Uterus (tissue), 4 donors: ENCODE results near the gene CHD1L. TPM values are rescaled to one million over a fixed set of nuclear protein-coding genes. Genes with fewer than 3 reads are reported as not detected.
"Not testable (repeated sequence)": the region's sequence is repeated elsewhere in the genome, so short reads cannot be mapped to it uniquely, and the experiment has no call there.

ENCODE experiments used
- DNase-seq, 2 donors: peaks; one replicate each; pipeline ENCODE4 v3.0.0-alpha.2; 2019 to 2020
- H3K27ac ChIP-seq, 2 donors: fragments of 200-600 bp; sonication (generic); 1 replicate in 1 of 2; 2 replicates in 1 of 2; pipeline ENCODE4 v1.5.1; 2016 to 2018
- H3K27me3 ChIP-seq, 2 donors: fragments of 200-600 bp; sonication (generic); one replicate each; pipeline ENCODE4 v1.5.1; 2018 to 2019; ENCODE audit warnings: control low read depth in 1 of 2
- H3K36me3 ChIP-seq, 2 donors: fragments of 200-600 bp; sonication (generic); one replicate each; pipeline ENCODE4 v1.5.1; 2019; ENCODE audit warnings: control low read depth in 1 of 2
- H3K4me1 ChIP-seq, 2 donors: fragments of 200-600 bp; sonication (generic); one replicate each; pipeline ENCODE4 v1.5.1; 2018 to 2019; ENCODE audit warnings: control low read depth in 1 of 2
- H3K4me3 ChIP-seq, 2 donors: fragments of 200-600 bp; sonication (generic); 1 replicate in 1 of 2; 2 replicates in 1 of 2; pipeline ENCODE4 v1.5.1; 2018 to 2019; ENCODE audit warnings: mild to moderate bottlenecking in 1 of 2
- H3K9me3 ChIP-seq, 2 donors: fragments of 200-600 bp; sonication (generic); one replicate each; pipeline ENCODE4 v1.5.1; 2019; ENCODE audit warnings: control low read depth in 1 of 2
- POLR2A ChIP-seq, 2 donors: fragments of 450-650 bp; IDR thresholded peaks; one replicate each; pipeline ENCODE4 v1.6.1; 2016; ENCODE audit warnings: antibody characterized with exemption in 2 of 2, mild to moderate bottlenecking in 1 of 2, moderate library complexity in 1 of 2
- intact Hi-C: fragments of 100-400 bp; cut with DNase I; formaldehyde crosslinking; loops from one replicate; pipeline ENCODE4 v1.15.1; 2023; ENCODE audit warnings: low total_unique reads
- total RNA-seq, 4 donors: library from RNA; depleted of rRNA in 3 of 4; stranded (reverse); fragments of >200 nt in 3 of 4; gene quantifications; one replicate each; pipeline versions ENCODE4 v1.1.0 to v1.2.4, GENCODE V29; 2014 to 2023
- TF ChIP-seq, protein P1 (sequence below), 4 experiments: fragments of 200-600 bp in 2 of 4; fragments of 450-650 bp in 2 of 4; sonication (generic) in 2 of 4; IDR thresholded peaks; one replicate each; pipeline ENCODE4 v1.5.1; 2016 to 2019; ENCODE audit warnings: antibody characterized with exemption in 4 of 4, mild to moderate bottlenecking in 2 of 4, moderate library complexity in 1 of 4
- donor health status: DM: yes; HTN: yes; CAD: no.

CHD1L gene
- total RNA-seq, 4 donors from 2014 or later = 23.5 to 41.3 (median 39.5) TPM

DNA sequence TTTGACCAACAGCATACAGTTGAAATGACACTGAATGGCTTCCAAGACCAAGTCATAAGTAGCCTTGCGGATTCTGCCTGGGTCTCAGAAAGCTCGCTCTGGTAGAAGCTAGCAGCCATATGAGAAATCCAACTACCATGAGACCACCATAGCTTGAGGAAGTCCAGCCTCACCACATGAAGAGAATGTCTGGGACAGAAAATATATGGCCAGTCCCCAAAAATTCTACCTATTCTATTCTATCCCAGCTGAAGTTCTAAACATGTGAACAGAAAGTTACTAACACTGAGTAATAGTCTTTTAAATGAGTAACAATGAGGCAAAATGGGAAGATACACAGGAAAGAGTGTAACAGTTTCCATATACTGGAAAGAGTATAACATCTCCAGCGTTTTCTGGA is 26.4 kb upstream of the CHD1L start:
- Histone ChIP-seq H3K36me3 (no peaks in the 10 kb centered on the region), H3K27me3 (no peaks in the 10 kb centered on the region), H3K9me3 (no peaks in the 10 kb centered on the region), H3K4me1 (no peaks in the 10 kb centered on the region), H3K27ac (no peak overlapping the region), H3K4me3 (no peak overlapping the region)
- no peak for TF ChIP-seq POLR2A (IDR thresholded peaks at IDR 0.05)
- TF ChIP-seq, protein P1, sequence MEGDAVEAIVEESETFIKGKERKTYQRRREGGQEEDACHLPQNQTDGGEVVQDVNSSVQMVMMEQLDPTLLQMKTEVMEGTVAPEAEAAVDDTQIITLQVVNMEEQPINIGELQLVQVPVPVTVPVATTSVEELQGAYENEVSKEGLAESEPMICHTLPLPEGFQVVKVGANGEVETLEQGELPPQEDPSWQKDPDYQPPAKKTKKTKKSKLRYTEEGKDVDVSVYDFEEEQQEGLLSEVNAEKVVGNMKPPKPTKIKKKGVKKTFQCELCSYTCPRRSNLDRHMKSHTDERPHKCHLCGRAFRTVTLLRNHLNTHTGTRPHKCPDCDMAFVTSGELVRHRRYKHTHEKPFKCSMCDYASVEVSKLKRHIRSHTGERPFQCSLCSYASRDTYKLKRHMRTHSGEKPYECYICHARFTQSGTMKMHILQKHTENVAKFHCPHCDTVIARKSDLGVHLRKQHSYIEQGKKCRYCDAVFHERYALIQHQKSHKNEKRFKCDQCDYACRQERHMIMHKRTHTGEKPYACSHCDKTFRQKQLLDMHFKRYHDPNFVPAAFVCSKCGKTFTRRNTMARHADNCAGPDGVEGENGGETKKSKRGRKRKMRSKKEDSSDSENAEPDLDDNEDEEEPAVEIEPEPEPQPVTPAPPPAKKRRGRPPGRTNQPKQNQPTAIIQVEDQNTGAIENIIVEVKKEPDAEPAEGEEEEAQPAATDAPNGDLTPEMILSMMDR (IDR thresholded peaks at IDR 0.05) = no peak
- intact Hi-C loops = no loop called here
- DNase-seq = no peak

- Histone ChIP-seq H3K36me3 (no peaks in the 10 kb centered on the region), H3K9me3 (no peaks in the 10 kb centered on the region), H3K4me1 (no peaks in the 10 kb centered on the region), H3K27ac (no peak overlapping the region), H3K27me3 (no peaks in the 10 kb centered on the region), H3K4me3 (no peak overlapping the region)
- intact Hi-C loops = no loop called here
- TF ChIP-seq, protein P1 (IDR thresholded peaks at IDR 0.05) = no peak
- no peak for TF ChIP-seq POLR2A (IDR thresholded peaks at IDR 0.05)
- no peak for DNase-seq
Observed at GRCh38 chr1:147217141-147217540, 25.3 kb upstream of the CHD1L start.

- TF ChIP-seq POLR2A (IDR thresholded peaks at IDR 0.05) = no peak
- TF ChIP-seq, protein P1 (IDR thresholded peaks at IDR 0.05) = no peak
- Histone ChIP-seq H3K36me3 (no peaks in the 10 kb centered on the region), H3K9me3 (no peaks in the 10 kb centered on the region), H3K4me3 (no peak overlapping the region), H3K4me1 (no peaks in the 10 kb centered on the region), H3K27me3 (no peaks in the 10 kb centered on the region), H3K27ac (no peak overlapping the region)
- intact Hi-C loops = no loop called here
- no peak for DNase-seq
Observed at GRCh38 chr1:147218606-147219005, 23.9 kb upstream of the CHD1L start.

DNA sequence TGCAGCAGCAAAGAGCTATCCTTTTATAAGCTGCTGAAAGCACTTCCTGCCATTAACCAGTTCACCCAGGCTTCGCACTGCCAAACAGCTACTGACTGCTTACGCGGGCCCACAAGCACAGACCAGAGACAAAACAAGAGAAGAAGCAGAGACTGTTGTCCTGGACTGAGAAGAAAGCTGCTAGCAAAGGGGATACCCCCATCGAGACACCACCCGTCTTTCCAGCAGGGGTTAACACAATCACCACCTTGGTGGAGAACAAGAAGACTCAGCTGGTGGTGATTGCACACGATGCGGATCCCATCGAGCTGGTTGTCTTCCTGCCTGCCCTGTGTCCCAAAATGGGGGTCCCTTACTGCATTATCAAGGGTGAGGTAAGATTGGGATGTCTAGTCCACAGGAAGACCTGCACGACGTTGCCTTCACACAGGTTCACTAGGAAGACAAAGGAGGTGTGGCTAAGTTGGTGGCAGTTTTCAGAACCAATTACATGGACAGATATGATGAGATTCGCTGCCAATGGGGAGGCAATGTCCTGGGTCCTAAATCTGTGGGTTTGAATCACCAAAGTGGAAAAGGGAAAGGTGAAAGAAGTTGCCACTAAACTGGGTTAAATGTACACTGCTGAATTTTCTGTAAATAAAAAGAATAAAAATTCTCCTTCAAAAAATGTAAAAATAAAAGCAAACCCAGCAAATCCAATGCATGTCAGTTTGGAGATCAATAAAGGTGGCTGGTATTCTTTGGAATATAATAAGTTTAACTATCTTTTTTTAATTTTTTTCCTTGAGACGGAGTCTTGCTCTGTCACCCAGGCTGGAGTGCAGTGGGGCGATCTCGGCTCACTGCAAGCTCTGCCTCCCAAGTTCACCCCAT is 18.5 kb upstream of the CHD1L start:
- DNase-seq = no peak
- H3K27me3 ChIP-seq = no peaks in the 10 kb centered on the region
- H3K36me3 ChIP-seq = no peaks in the 10 kb centered on the region
- H3K27ac ChIP-seq = no peak overlapping the region
- no peaks in the 10 kb centered on the region for H3K9me3 ChIP-seq
- intact Hi-C loops = no loop called here
- H3K4me1 ChIP-seq = no peaks in the 10 kb centered on the region
- TF ChIP-seq, protein P1 (IDR thresholded peaks at IDR 0.05) = no peak
- TF ChIP-seq POLR2A (IDR thresholded peaks at IDR 0.05) = no peak
- H3K4me3 ChIP-seq = no peak overlapping the region

- Histone ChIP-seq H3K36me3 (no peaks in the 10 kb centered on the region), H3K27me3 (no peaks in the 10 kb centered on the region), H3K4me3 (peak within 1 kb of the TSS; percentile 49 to 55), H3K4me1 (no peaks in the 10 kb centered on the region), H3K27ac (peak within 1 kb of the TSS; percentile 82 to 87), H3K9me3 (no peaks in the 10 kb centered on the region)
- peak; percentile 80 to 84 for DNase-seq
- intact Hi-C loops = no loop called here
- TF ChIP-seq, protein P1 (IDR thresholded peaks at IDR 0.05) = peak in 3 of 4 experiments; percentile 28 to 63 (median 44)
- TF ChIP-seq POLR2A (IDR thresholded peaks at IDR 0.05) = peak in 1 of 2 donors; percentile 28
Observed at GRCh38 chr1:147225193-147225730, 17.2 kb upstream of the CHD1L start, which contains the start of gene FMO5. Gene FMO5, minus strand, starts transcription at chr1:147225339. Its CDS starts 310 bp downstream, at chr1:147225029.

- H3K27ac ChIP-seq, H3K4me3 ChIP-seq, H3K4me1 ChIP-seq, DNase-seq, intact Hi-C loops, H3K27me3 ChIP-seq, H3K36me3 ChIP-seq, H3K9me3 ChIP-seq: not testable (repeated sequence)
Observed at GRCh38 chr1:147231032-147231431, 11.5 kb upstream of the CHD1L start.

- intact Hi-C loops, H3K36me3 ChIP-seq, H3K9me3 ChIP-seq, DNase-seq, H3K27me3 ChIP-seq, H3K27ac ChIP-seq, H3K4me3 ChIP-seq, H3K4me1 ChIP-seq: not testable (repeated sequence)
Observed at GRCh38 chr1:147233903-147234302, 8.6 kb upstream of the CHD1L start.
